H9 (cell line): ENCODE measurements around the gene RTL9. TPM values are rescaled to one million over a fixed set of nuclear protein-coding genes. Genes with fewer than 3 reads are reported as not detected.

Experiments
- DNase-seq: peaks from one replicate; pipeline ENCODE4 v3.0.0-alpha.2; 2017
- H2AFZ ChIP-seq: one replicate; pipeline ENCODE4 v1.6.1; 2013; ENCODE audit warnings: mild to moderate bottlenecking, low read length, control low read depth, moderate library complexity
- H2AK5ac ChIP-seq: 2 replicates; pipeline ENCODE4 v1.6.1; 2013; ENCODE audit warnings: low read length, control low read depth, mixed read lengths; ENCODE audit not compliant: insufficient read length
- H2BK120ac ChIP-seq: one replicate; pipeline ENCODE4 v1.6.1; 2013; ENCODE audit warnings: low read depth, mild to moderate bottlenecking, low read length, control low read depth, inconsistent platforms; ENCODE audit not compliant: poor library complexity, severe bottlenecking
- H2BK12ac ChIP-seq: 2 replicates; pipeline ENCODE4 v1.6.1; 2013; ENCODE audit warnings: low read length, control low read depth, mixed read lengths, low read depth; ENCODE audit not compliant: insufficient read length
- H2BK15ac ChIP-seq: 2 replicates; pipeline ENCODE4 v1.6.1; 2013; ENCODE audit warnings: low read depth, low read length, control low read depth
- H2BK20ac ChIP-seq: one replicate; pipeline ENCODE4 v1.6.1; 2013; ENCODE audit warnings: low read depth, mild to moderate bottlenecking, low read length, control low read depth, inconsistent platforms; ENCODE audit not compliant: poor library complexity, severe bottlenecking
- H2BK5ac ChIP-seq: 2 replicates; pipeline ENCODE4 v1.6.1; 2013; ENCODE audit warnings: low read length, control low read depth, mixed read lengths; ENCODE audit not compliant: insufficient read length
- H3K14ac ChIP-seq: 2 replicates; pipeline ENCODE4 v1.6.1; 2013; ENCODE audit warnings: low read length, control low read depth; ENCODE audit not compliant: insufficient read depth
- H3K18ac ChIP-seq: 2 replicates; pipeline ENCODE4 v1.6.1; 2013; ENCODE audit warnings: low read depth, mild to moderate bottlenecking, mixed read lengths, low read length, control low read depth; ENCODE audit not compliant: insufficient read length
- H3K23ac ChIP-seq: 2 replicates; pipeline ENCODE4 v1.6.1; 2013; ENCODE audit warnings: low read length, control low read depth, mixed read lengths, low read depth; ENCODE audit not compliant: insufficient read length
- H3K23me2 ChIP-seq: 2 replicates; pipeline ENCODE4 v1.6.1; 2013; ENCODE audit warnings: low read depth, mild to moderate bottlenecking, mixed read lengths, low read length, control low read depth; ENCODE audit not compliant: insufficient read length, poor library complexity, severe bottlenecking
- H3K27ac ChIP-seq: 2 replicates; pipeline ENCODE4 v1.5.1; 2013; ENCODE audit warnings: low read length, control low read depth, mixed read lengths, low read depth; ENCODE audit not compliant: insufficient read length
- H3K27me3 ChIP-seq: 2 replicates; pipeline ENCODE4 v1.6.1; 2013; ENCODE audit warnings: low read length, control low read depth, inconsistent platforms; ENCODE audit not compliant: insufficient read depth
- H3K4ac ChIP-seq: 2 replicates; pipeline ENCODE4 v1.6.1; 2013; ENCODE audit warnings: low read depth, mild to moderate bottlenecking, control low read depth, inconsistent platforms, low read length, moderate library complexity
- H3K4me1 ChIP-seq: 2 replicates; pipeline ENCODE4 v1.6.1; 2013; ENCODE audit warnings: low read length, control low read depth, inconsistent platforms; ENCODE audit not compliant: insufficient read depth
- H3K4me2 ChIP-seq: 2 replicates; pipeline ENCODE4 v1.6.1; 2013; ENCODE audit warnings: low read length, control low read depth, mixed read lengths; ENCODE audit not compliant: insufficient read length, insufficient read depth
- H3K56ac ChIP-seq: 2 replicates; pipeline ENCODE4 v1.6.1; 2013; ENCODE audit warnings: low read depth, mild to moderate bottlenecking, mixed read lengths, low read length, control low read depth; ENCODE audit not compliant: insufficient read length
- H3K79me1 ChIP-seq: 2 replicates; pipeline ENCODE4 v1.6.1; 2013; ENCODE audit warnings: low read depth, mild to moderate bottlenecking, moderate library complexity, low read length, control low read depth, inconsistent platforms; ENCODE audit not compliant: insufficient read depth, poor library complexity, severe bottlenecking
- H3K79me2 ChIP-seq: 2 replicates; pipeline ENCODE4 v1.6.1; 2013; ENCODE audit warnings: low read length, control low read depth, inconsistent platforms; ENCODE audit not compliant: insufficient read depth
- H3K9ac ChIP-seq: 2 replicates; pipeline ENCODE4 v1.6.1; 2013; ENCODE audit warnings: low read length, control low read depth, mixed read lengths; ENCODE audit not compliant: insufficient read length; ENCODE audit errors: extremely low read depth
- H3K9me3 ChIP-seq: one replicate; pipeline ENCODE4 v1.6.1; 2013; ENCODE audit warnings: low read depth, low read length, inconsistent platforms; ENCODE audit not compliant: control insufficient read depth
- H3T11ph ChIP-seq: one replicate; pipeline ENCODE4 v1.6.1; 2013; ENCODE audit warnings: mild to moderate bottlenecking, low read length, control low read depth, inconsistent platforms
- H4K20me1 ChIP-seq: one replicate; pipeline ENCODE4 v1.6.1; 2013; ENCODE audit not compliant: control insufficient read depth, insufficient read length, insufficient read depth
- H4K5ac ChIP-seq: 2 replicates; pipeline ENCODE4 v1.6.1; 2013; ENCODE audit warnings: low read depth, mild to moderate bottlenecking, mixed read lengths, low read length, control low read depth; ENCODE audit not compliant: insufficient read length
- H4K8ac ChIP-seq: replicated peaks from 2 replicates; pipeline ENCODE4 v1.6.1; 2013; ENCODE audit warnings: low read length, control low read depth, mixed read lengths, low read depth; ENCODE audit not compliant: insufficient read length
- H4K91ac ChIP-seq: 2 replicates; pipeline ENCODE4 v1.6.1; 2013; ENCODE audit warnings: low read depth, mild to moderate bottlenecking, moderate library complexity, mixed read lengths, low read length, control low read depth; ENCODE audit not compliant: insufficient read length
- H3K27ac Mint-ChIP-seq, 3 experiments: 2 replicates in 2 of 3; 3 replicates in 1 of 3; pipeline ENCODE4 v1.8.0; 2020 to 2021; ENCODE audit warnings: mixed read lengths in 3 of 3, mild to moderate bottlenecking in 1 of 3, moderate library complexity in 1 of 3
- H3K27me3 Mint-ChIP-seq: 2 replicates; pipeline ENCODE4 v1.8.0; 2021; ENCODE audit warnings: low read depth, mild to moderate bottlenecking, moderate library complexity, mixed read lengths
- H3K36me3 Mint-ChIP-seq, 3 experiments: 2 replicates in 2 of 3; 3 replicates in 1 of 3; pipeline ENCODE4 v1.8.0; 2020 to 2021; ENCODE audit warnings: low read depth in 3 of 3, mixed read lengths in 3 of 3; ENCODE audit not compliant: insufficient read depth in 1 of 3
- H3K4me1 Mint-ChIP-seq, 2 experiments: 2 replicates each; pipeline ENCODE4 v1.8.0; 2020; ENCODE audit warnings: mixed read lengths in 2 of 2
- H3K4me3 Mint-ChIP-seq, 2 experiments: 2 replicates in 1 of 2; 3 replicates in 1 of 2; pipeline ENCODE4 v1.8.0; 2020 to 2021; ENCODE audit warnings: mild to moderate bottlenecking in 2 of 2, mixed read lengths in 2 of 2, moderate library complexity in 1 of 2
- H3K9me3 Mint-ChIP-seq, 2 experiments: 2 replicates in 1 of 2; 3 replicates in 1 of 2; pipeline ENCODE4 v1.8.0; 2020; ENCODE audit warnings: mild to moderate bottlenecking in 2 of 2, mixed read lengths in 2 of 2, moderate library complexity in 1 of 2
- CTCF ChIP-seq: fragments of 200-600 bp; sonication (generic); conservative IDR thresholded peaks from 3 replicates; pipeline ENCODE4 v1.8.0; 2021; ENCODE audit warnings: antibody characterized with exemption, mild to moderate bottlenecking
- WGBS: extraction: QIAGEN DNeasy Blood & Tissue Kit; methylation state at CpG from one replicate; pipeline ENCODE4 v1.1.7; 2013; ENCODE audit warnings: missing lambda C conversion rate, low lambda C conversion rate, mixed read lengths; ENCODE audit not compliant: insufficient read length; ENCODE audit errors: extremely low coverage; 5-methylcytosine and 5-hydroxymethylcytosine counted together
- total RNA-seq: library from RNA; stranded (reverse); gene quantifications from 2 replicates; pipeline ENCODE4 v1.2.1, GENCODE V29; 2021

RTL9 gene
- total RNA-seq, 1 experiment from 2014 or later: 0.13 TPM

GRCh38 chrX:110374559-110374958 is 15.9 kb downstream of the RTL9 start:
- WGBS: no CpG with 5 or more reads among the region's 1 CpG

More at GRCh38 chrX:110374559-110374958, 15.9 kb downstream of the RTL9 start:
- Mint-ChIP-seq H3K4me3 (no peak overlapping the region), H3K27me3 (peaks cover 4% of the 10 kb centered on the region; the same call in 1 of the 2 replicates), H3K4me1 (peaks cover 2 to 7% of the 10 kb centered on the region in 2 experiments; a peak in 3 of 4 replicates), H3K9me3 (no peaks in the 10 kb centered on the region), H3K36me3 (no peaks in the 10 kb centered on the region), H3K27ac (no peak overlapping the region)
- no peak overlapping the region for H3K18ac ChIP-seq
- H2BK12ac ChIP-seq: no peak overlapping the region
- no peak for DNase-seq
- H4K8ac ChIP-seq: no peak overlapping the region
- H4K20me1 ChIP-seq: no peaks in the 10 kb centered on the region
- H3T11ph ChIP-seq: no peak overlapping the region
- H3K9ac ChIP-seq: no peak overlapping the region
- H3K9me3 ChIP-seq: no peaks in the 10 kb centered on the region
- no peak for TF ChIP-seq CTCF
- no peak overlapping the region for H2BK15ac ChIP-seq
- no peak overlapping the region for H3K4ac ChIP-seq
- no peak overlapping the region for H2BK20ac ChIP-seq
- no peak overlapping the region for H3K14ac ChIP-seq
- no peaks in the 10 kb centered on the region for H3K4me1 ChIP-seq
- H3K23me2 ChIP-seq: no peaks in the 10 kb centered on the region
- no peak overlapping the region for H3K4me2 ChIP-seq
- H3K79me1 ChIP-seq: no peaks in the 10 kb centered on the region
- no peak overlapping the region for H2BK5ac ChIP-seq
- no peak overlapping the region for H2BK120ac ChIP-seq
- H3K27ac ChIP-seq: no peak overlapping the region
- no peaks in the 10 kb centered on the region for H3K79me2 ChIP-seq
- H3K56ac ChIP-seq: no peak overlapping the region
- no peaks in the 10 kb centered on the region for H3K27me3 ChIP-seq
- no peak overlapping the region for H4K91ac ChIP-seq
- H4K5ac ChIP-seq: no peak overlapping the region
- no peak overlapping the region for H2AFZ ChIP-seq
- no peak overlapping the region for H2AK5ac ChIP-seq
- no peak overlapping the region for H3K23ac ChIP-seq
